ENCODE results near the gene TLCD4. TPM values are rescaled to one million over a fixed set of nuclear protein-coding genes. Genes with fewer than 3 reads are reported as not detected.

Gene TLCD4
- total RNA-seq, 1 experiment from 2014 or later, result 1.8 TPM

DNA sequence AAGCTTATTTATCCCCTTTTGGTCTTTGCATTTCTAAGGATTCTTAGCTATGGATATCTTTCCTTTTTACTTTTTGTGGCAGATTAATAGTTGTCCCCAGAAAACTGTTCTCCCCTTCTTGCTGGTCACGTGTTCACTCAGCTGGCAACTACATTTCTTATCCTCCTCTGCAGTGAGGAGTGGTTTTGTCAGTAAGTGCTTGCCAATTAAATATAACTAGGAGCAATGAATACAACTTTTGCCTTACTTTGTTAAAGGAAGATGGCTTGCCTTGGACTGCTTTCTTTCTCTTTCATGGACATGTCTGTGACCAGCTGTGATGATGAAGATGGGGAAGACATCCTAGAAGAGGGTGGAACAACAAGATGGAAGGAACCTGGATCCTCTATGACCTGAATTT is 28.9 kb upstream of the TLCD4 start:
- Histone ChIP-seq H4K91ac (ENCODE audit: insufficient read length, low read depth, low read length) (no peak overlapping the region), H3K79me1 (ENCODE audit: insufficient read depth, low read depth, low read length, poor library complexity, severe bottlenecking) (no peaks in the 10 kb centered on the region), H4K5ac (ENCODE audit: insufficient read length, low read depth, low read length) (no peak overlapping the region), H3T11ph (ENCODE audit: low read length) (no peak overlapping the region), H3K4me1 (ENCODE audit: insufficient read depth, low read length) (peaks cover 8% of the 10 kb centered on the region; the same call in 1 of the 2 replicates), H3K9ac (ENCODE audit: extremely low read depth, insufficient read length, low read length) (no peak overlapping the region), H2BK15ac (ENCODE audit: low read depth, low read length) (no peak overlapping the region), H3K56ac (ENCODE audit: insufficient read length, low read depth, low read length) (no peak overlapping the region), H3K4ac (ENCODE audit: low read depth, low read length) (no peak overlapping the region), H3K27me3 (ENCODE audit: insufficient read depth, low read length) (no peaks in the 10 kb centered on the region), H3K23ac (ENCODE audit: insufficient read length, low read depth, low read length) (no peak overlapping the region), H3K27ac (ENCODE audit: insufficient read length, low read depth, low read length) (no peak overlapping the region), H2BK5ac (ENCODE audit: insufficient read length, low read length) (no peak overlapping the region), H2BK120ac (ENCODE audit: low read depth, low read length, poor library complexity, severe bottlenecking) (no peak overlapping the region), H2BK12ac (ENCODE audit: insufficient read length, low read depth, low read length) (no peak overlapping the region), H3K18ac (ENCODE audit: insufficient read length, low read depth, low read length) (no peak overlapping the region), H2AFZ (ENCODE audit: low read length) (no peak overlapping the region), H3K14ac (ENCODE audit: insufficient read depth, low read length) (no peak overlapping the region), H4K20me1 (ENCODE audit: control insufficient read depth, insufficient read depth, insufficient read length) (no peaks in the 10 kb centered on the region), H3K4me2 (ENCODE audit: insufficient read depth, insufficient read length, low read length) (no peak overlapping the region), H4K8ac (replicated peaks; ENCODE audit: insufficient read length, low read depth, low read length) (no peak overlapping the region), H3K79me2 (ENCODE audit: insufficient read depth, low read length) (no peaks in the 10 kb centered on the region), H3K9me3 (ENCODE audit: control insufficient read depth, low read depth, low read length) (no peaks in the 10 kb centered on the region), H3K23me2 (ENCODE audit: insufficient read length, low read depth, low read length, poor library complexity, severe bottlenecking) (no peaks in the 10 kb centered on the region), H2BK20ac (ENCODE audit: low read depth, low read length, poor library complexity, severe bottlenecking) (no peak overlapping the region), H2AK5ac (ENCODE audit: insufficient read length, low read length) (no peak overlapping the region)
- H3K4me3 Mint-ChIP-seq, result no peak overlapping the region
- TF ChIP-seq CTCF (conservative IDR thresholded peaks at IDR 0.05), result no peak
- no peak for DNase-seq
- no peaks in the 10 kb centered on the region; the same call in 1 of the 2 replicates for H3K27me3 Mint-ChIP-seq (ENCODE audit: low read depth)
- WGBS (ENCODE audit: extremely low coverage, insufficient read length, low lambda C conversion rate), result no CpG with 5 or more reads among the region's 1 CpG
- H3K4me1 Mint-ChIP-seq, result peaks cover 19 to 23% of the 10 kb centered on the region in 2 experiments
- peaks cover 2 to 11% of the 10 kb centered on the region in 2 experiments; a peak in 4 of 5 replicates for H3K9me3 Mint-ChIP-seq
- H3K27ac Mint-ChIP-seq, result no peak overlapping the region
- H3K36me3 Mint-ChIP-seq (ENCODE audit: insufficient read depth in 1 of 3, low read depth in 3 of 3), result peaks cover 0 to 11% (median 0%) of the 10 kb centered on the region in 3 experiments; a peak in 3 of 7 replicates

Data from H9 (cell line).